Measurements from ENCODE around the gene WNT1. TPM values are rescaled to one million over a fixed set of nuclear protein-coding genes. Genes with fewer than 3 reads are reported as not detected.

WNT1 gene
- polyA plus RNA-seq, 1 experiment = not detected

DNA sequence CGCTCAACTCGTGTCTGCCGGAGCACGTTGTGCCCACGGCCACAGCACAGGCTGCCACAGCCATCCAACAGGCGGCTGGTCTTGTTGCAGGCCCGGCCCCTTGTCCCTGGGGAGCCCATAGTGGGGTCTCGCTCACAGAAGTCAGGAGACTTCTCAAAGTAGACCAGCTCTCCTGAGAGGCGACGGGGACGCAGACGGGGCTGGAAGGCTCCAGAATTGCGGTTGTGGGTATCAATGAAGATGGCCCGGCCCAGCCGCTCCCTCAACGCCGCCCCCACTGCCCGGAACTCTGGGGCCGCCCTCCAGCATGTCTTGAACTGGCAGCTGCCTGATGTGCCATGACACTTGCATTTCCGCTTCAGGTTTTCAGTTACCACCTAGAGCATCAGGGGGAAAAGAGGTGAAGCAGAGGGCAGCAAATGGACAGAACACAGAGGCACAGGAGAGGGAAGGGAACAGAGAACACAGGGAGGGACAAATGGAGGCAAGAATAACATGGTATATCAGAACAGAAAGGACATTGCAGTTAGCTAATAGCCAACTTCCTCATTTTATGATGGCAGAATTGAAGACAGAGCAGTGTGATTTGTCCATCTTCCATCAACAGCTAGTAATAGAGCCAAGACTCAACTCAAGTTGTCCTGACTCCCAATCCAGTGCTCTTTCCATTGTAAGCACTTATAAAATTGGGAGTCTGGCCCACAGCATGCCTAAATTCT, 11.8 kb upstream of the WNT1 start:
- ChIA-PET CTCF (interaction anchor here (0.9 to 30.1 kb wide), 6 partner anchors 9 to 36 kb away, joined by 3 to 757 read pairs (median 6); partner anchors contain the start of genes ARF3, DDN and WNT1), POLR2A (no interaction called here)
- peaks cover 13% of the 10 kb centered on the region for H3K27me3 ChIP-seq (ENCODE audit: control insufficient read depth, insufficient read depth, low read length)
- no peak for DNase-seq (ENCODE audit: low read depth)
- no peaks in the 10 kb centered on the region for H3K36me3 ChIP-seq (ENCODE audit: control insufficient read depth, insufficient read depth, low read length)
- H3K4me3 ChIP-seq (ENCODE audit: low read depth, low read length) = no peak overlapping the region
- no peak for TF ChIP-seq CTCF (IDR thresholded peaks at IDR 0.05; ENCODE audit: insufficient read depth, low read depth, low read length)

DNA sequence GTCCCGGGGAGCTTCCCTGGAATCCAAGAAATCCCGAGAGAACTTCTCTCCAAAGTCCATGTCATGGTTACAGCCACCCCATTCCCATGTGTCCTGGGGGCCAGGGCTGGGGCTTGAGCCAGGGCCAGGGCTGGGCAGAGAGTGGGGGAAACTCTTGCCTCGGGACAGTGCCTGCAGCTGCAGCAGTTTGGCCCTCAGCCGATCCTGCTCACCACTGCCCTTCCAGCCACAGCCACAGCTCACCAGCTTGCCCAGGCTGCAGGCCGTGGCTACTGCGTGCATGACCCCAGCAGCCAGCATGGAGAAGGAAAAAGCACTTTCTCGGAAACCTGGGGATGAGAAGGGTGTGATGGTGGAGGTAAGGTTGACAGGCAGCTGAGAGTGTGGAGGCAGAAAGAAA, 10.1 kb upstream of the WNT1 start:
- peaks cover 13% of the 10 kb centered on the region for H3K27me3 ChIP-seq (ENCODE audit: control insufficient read depth, insufficient read depth, low read length)
- H3K4me3 ChIP-seq (ENCODE audit: low read depth, low read length) = no peak overlapping the region
- POLR2A ChIA-PET = interaction anchor here (0.5 kb wide), 1 partner anchor 24 kb away, joined by 12 read pairs; no protein-coding TSS in a partner anchor
- CTCF ChIA-PET = interaction anchor here (0.6 to 30.1 kb wide), 5 partner anchors 9 to 26 kb away, joined by 3 to 757 read pairs (median 6); partner anchors contain the start of genes ARF3, DDN and WNT1
- no peak for DNase-seq (ENCODE audit: low read depth)
- H3K36me3 ChIP-seq (ENCODE audit: control insufficient read depth, insufficient read depth, low read length) = no peaks in the 10 kb centered on the region
- no peak for TF ChIP-seq CTCF (IDR thresholded peaks at IDR 0.05; ENCODE audit: insufficient read depth, low read depth, low read length)

- TF ChIP-seq CTCF (IDR thresholded peaks at IDR 0.05; ENCODE audit: insufficient read depth, low read depth, low read length) = no peak
- peaks cover 13% of the 10 kb centered on the region for H3K27me3 ChIP-seq (ENCODE audit: control insufficient read depth, insufficient read depth, low read length)
- POLR2A ChIA-PET = no interaction called here
Observed at GRCh38 chr12:48968467-48968866, 9.7 kb upstream of the WNT1 start.

DNA sequence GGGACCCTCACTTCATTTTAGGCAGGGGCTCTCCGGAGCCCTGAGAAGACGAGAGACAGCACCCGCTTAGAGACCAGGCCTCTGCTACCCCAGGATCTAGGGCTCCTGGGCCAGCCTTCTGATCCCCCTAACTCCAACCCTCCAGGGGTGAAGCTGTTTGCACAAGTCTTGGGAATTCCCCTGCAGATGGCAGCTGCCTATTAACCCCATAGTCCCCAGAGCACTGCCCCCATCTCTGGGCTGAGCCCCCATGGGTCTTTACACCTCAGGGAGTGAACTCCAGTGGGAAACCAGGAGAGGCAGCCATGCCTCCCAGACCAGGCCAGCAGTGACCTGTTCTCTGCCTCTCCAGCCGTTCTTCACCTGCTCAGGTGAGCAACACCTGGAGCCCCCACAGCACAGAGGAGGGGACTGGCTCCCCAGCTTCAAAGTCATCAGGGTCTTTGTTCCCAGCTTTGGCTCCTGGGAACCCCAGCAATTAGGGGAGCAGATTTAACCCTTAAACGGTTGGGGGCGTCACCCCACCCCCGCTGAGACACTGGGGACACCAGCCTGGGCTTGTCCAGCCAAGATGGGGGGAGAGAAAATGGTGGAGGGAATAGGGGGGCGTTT, 8.9 kb upstream of the WNT1 start:
- Histone ChIP-seq H3K27me3 (ENCODE audit: control insufficient read depth, insufficient read depth, low read length) (peaks cover 14% of the 10 kb centered on the region), H3K36me3 (ENCODE audit: control insufficient read depth, insufficient read depth, low read length) (no peaks in the 10 kb centered on the region), H3K4me3 (ENCODE audit: low read depth, low read length) (no peak overlapping the region)
- POLR2A ChIA-PET = no interaction called here
- no peak for DNase-seq (ENCODE audit: low read depth)
- CTCF ChIA-PET = interaction anchor here (1.3 to 30.1 kb wide), 4 partner anchors 8 to 25 kb away, joined by 3 to 757 read pairs (median 48); partner anchors contain the start of genes ARF3, DDN and WNT1
- no peak for TF ChIP-seq CTCF (IDR thresholded peaks at IDR 0.05; ENCODE audit: insufficient read depth, low read depth, low read length)

More at GRCh38 chr12:48968467-48968866, 9.7 kb upstream of the WNT1 start:
- Histone ChIP-seq H3K4me3 (ENCODE audit: low read depth, low read length) (no peak overlapping the region), H3K36me3 (ENCODE audit: control insufficient read depth, insufficient read depth, low read length) (no peaks in the 10 kb centered on the region)
- no peak for DNase-seq (ENCODE audit: low read depth)
- CTCF ChIA-PET = interaction anchor here (1.3 to 30.1 kb wide), 4 partner anchors 9 to 25 kb away, joined by 3 to 757 read pairs (median 48); partner anchors contain the start of genes ARF3, DDN and WNT1
